NCI-H69 (cell line): ENCODE results near the gene AZGP1.
"Not testable (repeated sequence)": the region's sequence is repeated elsewhere in the genome, so short reads cannot be mapped to it uniquely, and the experiment has no call there.

Experiments
- DNase-seq: peaks from one replicate; lab custom pipeline; 2025; lab: John Stamatoyannopoulos, UW

The AZGP1 gene

DNA sequence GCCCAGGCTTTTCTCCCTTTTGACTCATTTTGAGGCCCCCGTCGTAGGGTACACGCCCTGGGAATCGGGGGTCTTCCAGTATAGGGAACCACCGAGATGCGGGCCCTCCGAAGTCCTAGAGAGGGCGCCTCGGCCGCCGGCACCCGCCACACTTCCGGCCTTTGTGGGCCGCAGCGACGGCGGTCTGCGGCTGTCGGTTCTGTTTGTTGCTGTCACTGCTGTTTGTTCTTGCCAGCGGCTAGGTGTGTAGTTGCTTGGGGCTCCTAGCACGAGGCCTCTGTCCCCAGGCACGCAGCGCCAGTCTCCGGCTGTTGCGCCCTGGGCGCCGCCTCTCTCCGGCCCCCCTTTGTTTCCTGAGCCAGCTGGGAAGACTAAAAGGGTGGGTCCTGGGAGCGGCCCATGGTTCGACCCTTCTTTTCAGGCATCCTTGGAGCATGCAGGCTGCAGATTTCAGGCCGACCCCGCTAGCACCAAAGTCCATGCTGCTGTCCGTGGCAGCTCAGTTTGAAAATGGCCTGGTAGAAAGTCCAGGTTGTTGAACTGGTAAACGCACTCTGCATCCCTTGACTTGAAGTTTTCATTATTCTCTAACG lies 21.8 kb upstream of the AZGP1 start:
- peak; percentile 81 for DNase-seq

GRCh38 chr7:99996755-99997544 lies 21.1 kb upstream of the AZGP1 start:
- DNase-seq: no peak

GRCh38 chr7:99994819-99995218 lies 19.0 kb upstream of the AZGP1 start:
- no peak for DNase-seq

- no peak for DNase-seq
These were observed 16.7 kb upstream of the AZGP1 start for GRCh38 chr7:99992330-99993038.

GRCh38 chr7:99991543-99991942 lies 15.7 kb upstream of the AZGP1 start:
- DNase-seq: not testable (repeated sequence)

GRCh38 chr7:99990460-99990852 lies 14.6 kb upstream of the AZGP1 start:
- DNase-seq: peak; percentile 64

- no peak for DNase-seq
These were observed 12.0 kb upstream of the AZGP1 start for GRCh38 chr7:99987846-99988245.

GRCh38 chr7:99987306-99987705 lies 11.5 kb upstream of the AZGP1 start:
- not testable (repeated sequence) for DNase-seq

DNA sequence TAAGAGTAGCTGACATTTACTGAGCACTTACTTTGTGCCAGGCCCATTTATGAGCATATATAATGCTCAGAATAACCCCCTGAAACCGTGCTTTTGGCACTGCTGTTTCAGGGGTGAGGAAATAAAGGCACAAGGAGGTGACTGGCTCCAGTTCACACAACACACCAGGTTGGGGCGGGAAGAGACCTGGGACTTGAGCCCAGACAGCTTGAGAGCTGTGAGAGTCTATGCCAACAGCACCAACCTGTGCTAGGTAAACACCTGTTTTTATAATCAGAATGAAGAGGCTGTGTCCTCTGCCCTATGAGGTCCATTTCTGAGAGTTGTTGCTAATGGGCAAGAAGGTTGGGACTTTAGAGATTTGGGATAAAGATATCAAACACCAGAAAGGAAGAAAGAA lies 8.8 kb upstream of the AZGP1 start:
- DNase-seq: no peak

DNA sequence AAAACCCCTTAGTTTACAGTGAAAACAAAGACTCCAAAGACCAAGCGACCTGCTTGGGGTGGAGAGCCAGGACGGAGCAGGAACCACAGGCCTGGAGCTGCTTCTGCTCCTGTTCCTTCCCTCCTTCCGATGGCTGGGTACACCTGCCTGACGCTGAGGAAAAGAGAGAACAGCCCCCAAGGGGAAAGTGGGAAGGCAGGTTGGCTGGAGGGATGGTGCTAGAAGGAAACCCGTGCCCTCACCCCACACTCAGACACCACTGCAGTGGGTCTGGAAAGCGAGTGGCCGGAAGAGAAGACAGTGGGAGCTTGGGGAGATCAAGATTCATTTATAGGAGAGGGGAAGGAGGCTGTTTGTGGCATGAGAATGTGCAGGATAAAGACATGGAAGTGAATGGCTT lies 5.2 kb upstream of the AZGP1 start:
- DNase-seq: not testable (repeated sequence)

DNA sequence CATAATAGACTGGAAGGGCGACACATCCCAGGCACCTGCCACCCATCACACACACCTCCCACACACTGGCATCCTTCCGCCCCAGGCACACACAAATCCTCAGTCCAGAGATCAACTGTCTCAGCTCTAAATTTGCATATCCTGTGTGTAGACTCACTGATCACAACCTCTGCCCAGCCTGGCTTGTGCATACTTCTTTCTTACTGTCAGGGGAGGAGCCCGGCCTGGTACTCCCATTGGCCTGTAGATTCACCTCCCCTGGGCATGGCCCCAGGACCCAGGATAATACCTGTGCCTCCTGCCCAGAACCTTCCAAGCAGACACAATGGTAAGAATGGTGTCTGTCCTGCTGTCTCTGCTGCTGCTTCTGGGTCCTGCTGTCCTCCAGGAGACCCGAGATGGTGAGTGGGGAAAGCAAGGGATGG lies 4.6 kb upstream of the AZGP1 start:
- not testable (repeated sequence) for DNase-seq

GRCh38 chr7:99979814-99980225 lies 4.0 kb upstream of the AZGP1 start:
- peak; percentile 48 for DNase-seq

GRCh38 chr7:99976626-99977025 lies 795 bp upstream of the AZGP1 start:
- no peak for DNase-seq

- no peak for DNase-seq
These were observed 1.1 kb downstream of the AZGP1 start for GRCh38 chr7:99974681-99975080.

DNA sequence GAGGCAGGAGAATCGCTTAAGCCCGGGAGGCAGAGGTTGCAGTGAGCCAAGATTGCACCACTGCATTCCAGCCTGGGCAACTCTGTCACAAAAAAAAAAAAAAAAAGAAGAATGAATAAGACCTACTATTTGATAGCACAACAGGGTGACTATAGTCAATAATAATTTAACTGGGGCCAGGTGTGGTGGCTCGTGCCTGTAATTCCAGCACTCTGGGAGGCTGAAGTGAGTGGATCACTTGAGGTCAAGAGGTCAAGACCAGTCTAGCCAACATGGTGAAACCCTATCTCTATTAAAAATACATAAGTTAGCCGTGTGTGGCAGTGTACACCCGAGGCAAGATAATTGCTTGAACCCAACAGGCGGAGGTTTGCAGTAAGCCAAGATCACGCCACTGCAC lies 2.0 kb downstream of the AZGP1 start:
- DNase-seq: not testable (repeated sequence)

GRCh38 chr7:99971242-99971641 lies 4.6 kb downstream of the AZGP1 start:
- DNase-seq: no peak

DNA sequence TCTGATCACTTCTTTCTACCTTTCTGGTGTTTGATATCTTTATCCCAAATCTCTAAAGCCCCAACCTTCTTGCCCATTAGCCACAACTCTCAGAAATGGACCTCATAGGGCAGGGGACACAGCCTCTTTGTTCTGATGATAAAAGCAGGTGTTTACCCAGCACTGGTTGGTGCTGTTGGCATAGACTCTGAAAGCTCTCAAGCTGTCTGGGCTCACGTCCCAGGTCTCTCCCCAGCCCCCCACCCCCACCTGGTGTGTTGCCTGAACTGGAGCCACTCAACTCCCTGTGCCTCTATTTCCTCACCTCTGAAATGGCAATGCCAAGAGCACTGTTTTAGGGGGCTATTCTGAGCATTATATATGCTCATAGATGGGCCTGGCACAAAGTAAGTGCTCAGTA lies 6.0 kb downstream of the AZGP1 start:
- DNase-seq: peak; percentile 59

DNA sequence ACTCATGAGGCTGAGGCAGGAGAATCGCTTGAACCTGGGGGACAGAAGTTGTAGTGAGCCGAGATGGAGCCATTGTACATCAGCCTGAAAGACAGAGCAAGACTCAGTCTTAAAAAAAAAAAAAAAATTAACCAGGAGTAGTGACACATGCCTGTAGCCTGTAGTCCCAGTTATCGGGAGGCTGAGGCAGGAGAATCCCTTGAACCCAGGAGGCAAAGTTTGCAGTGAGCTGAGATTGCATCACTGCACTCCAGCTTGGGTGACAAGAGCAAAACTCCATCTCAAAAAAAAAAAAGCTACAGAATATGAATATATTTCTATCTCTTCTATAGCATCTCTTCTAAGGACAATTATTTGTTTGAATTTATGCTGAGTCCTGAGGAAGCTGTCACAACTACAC lies 6.5 kb downstream of the AZGP1 start:
- DNase-seq: no peak

- DNase-seq: peak; percentile 62
These were observed 17.1 kb downstream of the AZGP1 start for GRCh38 chr7:99958564-99959227.

DNA sequence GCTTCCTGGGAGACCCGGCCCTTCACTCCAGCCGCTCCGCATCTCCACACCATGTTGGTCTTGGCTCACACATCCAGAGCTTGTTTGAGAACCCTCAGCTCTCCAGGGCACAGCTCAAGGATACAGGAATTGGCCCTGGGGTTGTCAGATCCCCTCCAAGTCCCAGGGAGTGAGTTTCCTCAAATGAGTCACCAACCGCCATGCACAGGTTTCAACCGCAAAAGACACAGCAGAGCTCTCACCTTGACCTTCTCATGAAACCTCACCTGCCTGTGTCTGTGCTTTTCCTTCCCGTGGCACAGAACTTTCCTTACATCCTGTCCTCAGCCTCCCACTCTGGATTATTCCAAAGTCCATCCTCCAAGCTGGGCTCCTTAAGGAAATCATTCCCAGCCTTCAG lies 20.6 kb downstream of the AZGP1 start:
- no peak for DNase-seq

DNA sequence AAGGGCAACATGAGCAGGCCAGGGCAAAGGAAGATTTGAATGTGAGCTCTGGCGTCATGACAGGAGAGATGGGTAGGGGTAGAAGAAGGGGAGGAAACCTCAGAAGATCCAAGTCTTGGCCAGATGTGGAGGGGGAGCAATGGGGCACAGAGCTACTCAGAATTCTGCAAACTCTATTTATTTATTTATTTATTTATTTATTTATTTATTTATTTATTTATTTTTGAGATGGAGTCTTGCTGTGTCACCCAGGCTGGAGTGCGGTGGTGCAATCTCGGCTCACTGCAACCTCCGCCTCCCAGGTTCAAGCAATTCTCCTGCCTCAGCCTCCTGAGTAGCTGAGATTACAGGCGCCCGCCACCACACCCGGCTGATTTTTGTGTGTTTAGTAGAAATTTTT lies 21.2 kb downstream of the AZGP1 start:
- not testable (repeated sequence) for DNase-seq

GRCh38 chr7:99953649-99954048 lies 22.2 kb downstream of the AZGP1 start:
- no peak for DNase-seq
